NK-92 treated with Interleukin-12 subunit alpha and Interleukin-12 subunit beta, amount 100 ng/mL, for 24 hours (cell line): ENCODE results near the gene GALNT11.

Experiments used
- DNase-seq: peaks from one replicate; lab custom pipeline; 2025; lab: John Stamatoyannopoulos, UW

Gene GALNT11

DNA sequence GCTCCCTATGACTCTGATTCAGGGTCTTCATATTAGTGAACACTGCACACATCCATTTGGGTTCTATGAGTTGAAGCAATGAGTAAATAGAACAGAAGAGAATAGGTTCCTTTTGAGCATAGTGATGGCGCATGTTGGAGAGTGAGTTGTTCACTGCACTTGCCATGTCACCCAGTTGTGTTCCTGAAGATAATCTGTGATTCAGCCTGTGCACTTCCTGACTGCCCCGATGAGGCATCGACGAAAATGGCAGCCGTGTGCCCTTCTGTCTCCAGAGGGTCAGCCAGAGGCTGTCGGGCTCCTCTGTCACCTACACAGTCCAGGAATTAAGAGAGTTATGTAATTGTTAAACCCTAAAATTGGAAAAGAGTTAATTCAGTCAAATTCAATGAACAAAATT is 94.7 kb downstream of the GALNT11 start:
- no peak for DNase-seq

- DNase-seq, result no peak
These were observed 95.3 kb downstream of the GALNT11 start for GRCh38 chr7:152120776-152121175.

GRCh38 chr7:152121432-152121831 is 96.0 kb downstream of the GALNT11 start:
- DNase-seq, result no peak

DNA sequence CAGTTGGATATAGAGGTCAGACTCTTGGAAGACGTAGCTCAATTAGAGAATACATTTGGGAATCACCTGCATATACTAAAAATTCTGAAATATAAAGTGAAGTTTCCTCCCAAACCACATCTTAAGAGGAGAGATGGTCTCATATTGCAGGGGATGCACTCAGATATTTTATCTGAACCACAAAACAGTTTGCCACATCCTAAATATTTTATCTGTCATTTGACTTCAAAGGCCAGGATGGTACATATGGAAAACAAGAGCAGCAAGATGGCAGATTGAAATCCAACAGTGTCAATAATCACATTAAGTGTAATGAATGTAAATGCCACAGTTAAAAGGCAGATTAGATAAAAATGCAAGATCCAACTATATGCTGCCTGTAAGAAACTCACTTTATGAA is 97.1 kb downstream of the GALNT11 start:
- no peak for DNase-seq

DNA sequence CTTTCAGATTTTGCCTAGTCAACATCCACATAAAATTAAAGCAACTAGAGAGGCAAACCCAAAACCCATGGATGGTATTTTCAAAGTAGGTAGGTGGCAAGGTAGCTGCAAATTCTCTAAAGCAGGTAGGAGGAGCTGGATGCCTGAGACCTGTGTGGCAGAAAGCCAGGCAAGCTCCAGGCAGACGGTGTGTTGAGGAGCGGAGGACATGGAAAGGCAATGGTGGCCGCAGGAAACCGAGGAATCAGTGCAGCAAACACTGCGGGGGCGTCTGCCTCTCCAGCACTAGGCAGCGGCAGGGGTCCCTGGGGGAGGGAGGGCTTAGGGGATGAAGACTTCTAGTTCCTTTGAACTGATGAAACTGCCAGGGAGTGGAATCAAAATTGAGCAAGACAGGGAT is 101.3 kb downstream of the GALNT11 start:
- DNase-seq, result no peak

- no peak for DNase-seq
These were observed 101.8 kb downstream of the GALNT11 start for GRCh38 chr7:152127229-152127628.

- no peak for DNase-seq
These were observed 102.8 kb downstream of the GALNT11 start for GRCh38 chr7:152128252-152128651.

DNA sequence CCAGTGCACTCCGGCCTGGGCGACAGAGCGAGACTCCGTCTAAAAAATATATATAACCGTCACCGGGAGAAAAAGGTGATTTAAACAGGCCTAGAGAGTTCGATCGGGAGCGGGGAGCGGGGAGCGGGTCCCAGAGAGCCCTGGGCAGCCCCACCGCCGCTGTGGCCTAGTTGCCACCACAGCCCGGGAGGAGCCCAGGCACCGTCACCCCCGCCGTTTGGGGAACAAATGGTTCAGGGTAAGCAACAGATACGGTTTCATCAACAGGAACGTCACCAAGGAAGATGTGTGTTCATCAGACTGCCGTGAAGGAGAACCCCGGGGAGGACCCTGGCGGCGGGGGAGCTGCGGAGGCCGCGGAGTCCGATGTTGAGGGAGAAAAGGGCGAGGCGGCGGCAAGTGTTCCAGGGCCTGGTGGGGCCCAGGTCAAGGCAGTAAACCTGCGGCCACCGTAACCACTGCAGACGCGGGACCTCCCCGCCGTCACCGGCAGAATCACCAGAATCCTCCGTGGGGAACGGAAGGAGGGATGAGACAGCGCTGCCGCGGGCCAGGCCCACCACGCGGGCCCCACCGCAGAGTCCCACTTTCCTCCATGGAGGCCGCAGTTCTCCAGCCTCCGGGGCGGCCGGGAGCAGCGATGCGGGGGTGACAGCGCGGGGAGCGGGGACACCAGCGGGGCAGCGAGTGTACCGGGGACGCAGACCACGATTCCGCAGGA is 103.4 kb downstream of the GALNT11 start:
- DNase-seq, result no peak

GRCh38 chr7:152129682-152130081 is 104.2 kb downstream of the GALNT11 start:
- DNase-seq, result no peak

DNA sequence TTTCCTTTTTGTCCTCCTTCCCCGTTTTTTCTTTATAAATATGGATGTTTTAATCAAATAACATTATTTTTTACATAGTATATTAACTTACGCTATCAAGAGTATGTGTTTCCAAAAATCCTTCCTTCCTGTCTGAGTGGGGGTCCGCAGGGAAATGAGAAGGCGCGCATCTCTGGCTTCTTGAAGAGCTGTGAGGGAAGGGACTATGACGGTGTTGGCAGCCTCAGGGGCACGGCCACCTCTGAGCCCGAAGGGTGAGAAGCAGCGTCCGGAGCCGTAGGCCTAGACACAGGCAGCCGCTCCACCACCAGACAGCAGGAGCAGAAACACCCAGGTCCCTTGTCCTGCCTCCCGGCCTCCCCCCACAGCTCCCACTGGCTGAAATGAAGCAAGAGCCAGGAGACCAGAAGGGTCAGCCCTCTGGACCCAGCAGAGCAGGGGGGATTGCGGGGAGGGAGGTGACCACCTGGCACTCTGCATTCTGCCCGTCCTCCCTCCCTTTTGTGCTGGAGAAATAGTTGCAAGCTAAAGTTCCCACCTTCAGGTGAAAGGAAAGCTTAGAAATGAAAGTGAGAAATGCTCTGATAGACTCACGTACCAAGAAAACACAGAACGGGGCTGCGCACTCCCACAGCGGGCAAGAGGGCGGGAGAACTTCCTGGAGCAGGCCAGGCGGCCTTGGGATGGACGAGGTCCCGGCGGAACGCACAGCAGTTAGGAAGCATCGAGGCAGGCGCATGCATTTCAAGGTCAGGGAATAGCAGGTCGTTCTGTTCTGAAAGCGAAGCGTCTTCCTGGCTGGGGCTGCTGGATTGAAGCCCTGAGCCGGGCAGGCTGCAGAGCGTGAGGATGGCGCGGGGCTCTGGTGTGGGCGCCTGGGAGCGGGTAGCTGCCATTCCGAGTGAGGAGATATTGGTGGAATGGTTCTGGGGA is 105.5 kb downstream of the GALNT11 start:
- DNase-seq, result no peak

DNA sequence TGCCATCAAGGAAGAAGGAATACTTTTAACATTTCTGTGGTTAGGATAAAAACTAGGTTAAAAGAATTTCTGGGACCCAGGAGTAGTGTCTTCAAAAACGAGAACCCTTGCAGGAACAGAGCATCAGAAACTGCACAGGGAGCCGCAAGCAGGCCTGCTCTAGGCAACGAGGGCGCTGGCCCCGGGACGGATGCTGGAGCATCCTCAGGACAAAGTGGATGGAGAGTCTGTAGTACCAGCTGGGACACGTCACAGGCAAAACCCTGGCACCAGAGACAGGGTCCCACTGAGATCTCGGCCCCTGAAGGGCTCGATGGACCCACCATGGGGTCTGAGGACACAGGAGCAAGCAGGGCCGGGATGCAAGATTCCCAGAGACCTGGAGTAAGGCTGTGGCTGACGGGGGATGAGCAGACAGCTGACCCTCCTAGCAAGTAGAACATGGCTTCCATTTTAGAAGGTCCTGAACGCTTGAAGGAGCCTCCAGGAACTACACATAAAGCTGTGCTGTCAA is 106.6 kb downstream of the GALNT11 start:
- DNase-seq, result no peak

DNA sequence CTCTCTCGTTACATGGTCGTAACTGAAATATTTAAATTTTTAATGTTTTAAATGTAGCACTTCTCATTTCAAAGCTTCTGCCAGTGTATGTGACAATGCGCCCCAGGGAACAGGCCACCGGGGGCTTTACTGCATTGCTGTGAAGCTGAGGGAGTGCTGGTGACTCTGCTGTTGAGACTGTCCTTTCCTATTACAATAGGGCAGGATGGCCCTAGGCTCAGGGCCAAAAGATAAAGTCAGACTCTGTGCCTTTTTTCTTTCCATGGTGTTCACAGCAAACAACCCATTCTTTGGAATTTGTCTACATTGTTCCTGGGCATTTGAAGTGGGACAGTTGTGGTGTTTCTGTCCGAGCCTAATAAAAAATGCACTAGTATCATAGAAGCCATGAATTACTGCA is 107.3 kb downstream of the GALNT11 start:
- DNase-seq, result no peak

- DNase-seq, result no peak
These were observed 108.3 kb downstream of the GALNT11 start for GRCh38 chr7:152133804-152134203.

DNA sequence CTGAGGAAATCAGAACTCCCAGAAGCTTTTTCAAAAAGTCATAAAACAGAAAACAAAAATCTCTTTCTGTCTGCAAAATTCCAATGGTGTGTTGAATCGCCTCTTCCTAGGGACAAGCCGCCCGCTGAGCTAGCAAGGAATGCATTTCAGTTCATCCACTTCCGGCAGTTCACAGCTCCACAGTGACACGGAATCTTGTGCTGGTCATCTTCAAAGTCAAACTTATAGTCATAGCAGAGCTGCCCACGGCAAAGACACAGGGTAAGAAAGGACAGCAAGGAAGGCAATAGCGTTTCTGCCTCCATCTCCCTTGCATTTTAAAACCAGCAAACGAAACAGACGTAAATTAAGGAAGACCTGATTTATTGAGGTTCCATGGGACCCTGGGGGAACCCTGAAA is 111.2 kb downstream of the GALNT11 start:
- no peak for DNase-seq

- no peak for DNase-seq
These were observed 112.1 kb downstream of the GALNT11 start for GRCh38 chr7:152137476-152138025.

- no peak for DNase-seq
These were observed 114.6 kb downstream of the GALNT11 start for GRCh38 chr7:152140067-152140466.

- no peak for DNase-seq
These were observed 115.1 kb downstream of the GALNT11 start for GRCh38 chr7:152140560-152140959.

- DNase-seq, result no peak
These were observed 117.6 kb downstream of the GALNT11 start for GRCh38 chr7:152142976-152143595.

DNA sequence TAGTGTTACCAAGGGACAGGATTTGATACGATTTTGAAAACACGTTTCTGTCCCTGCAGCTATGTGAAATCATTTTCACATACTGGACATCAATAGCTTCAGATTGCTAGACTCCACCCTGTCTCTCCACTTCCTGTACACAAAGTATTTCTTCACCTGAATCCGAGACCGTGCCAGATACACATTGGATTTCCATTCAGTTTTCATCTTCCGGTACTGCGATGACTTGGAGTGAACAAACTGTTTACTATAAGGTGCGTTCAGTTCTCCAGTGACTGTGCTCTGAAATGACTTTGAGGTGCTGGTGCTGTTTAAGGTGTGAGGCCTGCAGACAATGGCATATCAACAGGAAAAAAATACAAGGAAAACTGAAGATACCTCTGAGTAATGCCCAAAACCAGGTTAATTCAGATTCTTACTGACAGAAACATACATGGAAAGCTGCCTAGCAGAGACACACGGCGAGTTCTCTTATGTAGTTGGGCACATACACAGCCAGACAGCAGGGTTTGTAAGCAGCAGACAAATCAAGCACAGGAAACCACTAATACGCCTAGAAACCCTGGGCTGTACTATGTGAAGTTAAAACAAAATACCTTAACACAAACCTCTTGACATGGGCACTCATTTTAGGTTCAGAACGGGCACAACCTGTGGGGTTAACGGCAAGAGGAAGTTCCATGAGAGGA is 119.2 kb downstream of the GALNT11 start:
- DNase-seq, result no peak

DNA sequence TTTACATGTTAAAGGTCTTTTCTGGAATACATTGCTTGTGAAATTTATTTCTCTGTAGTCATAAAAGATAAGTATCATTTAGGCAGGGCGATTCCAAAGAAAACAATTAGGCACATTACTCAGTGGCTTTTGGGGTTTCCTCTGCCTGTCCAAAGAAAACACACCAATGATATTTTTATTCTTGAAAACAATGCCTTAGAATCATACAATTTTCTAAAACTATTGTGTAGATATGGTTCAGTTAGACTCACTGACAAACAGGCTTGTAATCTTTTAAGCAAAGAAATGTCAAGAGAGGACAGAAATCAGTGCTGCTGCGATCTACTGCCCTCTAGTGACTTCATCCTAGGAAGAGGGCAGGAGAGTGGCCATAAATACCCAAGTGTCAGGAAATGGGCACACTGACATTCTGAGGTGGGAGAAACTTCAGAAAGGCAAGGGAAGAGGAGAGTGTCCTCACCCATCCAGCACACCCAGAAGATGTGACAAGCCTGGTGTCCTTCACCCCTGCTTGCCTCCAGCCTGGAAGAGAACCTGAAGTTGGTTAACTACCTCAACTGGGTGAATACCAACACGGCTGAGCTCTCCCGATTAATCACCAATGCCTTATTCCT is 120.5 kb downstream of the GALNT11 start:
- no peak for DNase-seq

DNA sequence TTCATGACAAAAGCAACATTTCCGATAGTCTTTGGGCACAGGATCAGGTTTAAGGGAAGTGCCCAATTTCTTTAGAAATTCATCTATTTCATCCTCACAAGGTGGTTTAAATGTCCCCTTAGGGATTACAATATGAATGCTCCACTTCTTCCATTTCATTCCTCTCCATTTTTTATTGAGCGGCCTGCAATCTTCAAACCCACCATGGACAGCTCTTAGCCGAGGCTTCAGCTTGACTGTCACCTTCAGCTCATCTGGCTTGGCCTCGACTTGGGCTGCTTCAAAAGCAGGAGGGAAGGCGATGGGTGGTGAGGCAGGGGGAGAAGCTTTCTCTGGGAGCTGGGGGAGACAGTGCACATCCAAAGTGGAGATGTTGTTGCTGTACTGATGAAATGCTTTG is 123.2 kb downstream of the GALNT11 start:
- no peak for DNase-seq
